Sigmoid colon (tissue), 4 donors: ENCODE measurements around the gene OXGR1.

Experiments
- EP300 ChIP-seq, 4 donors: sonication (generic); formaldehyde crosslinking; IDR thresholded peaks; one replicate each; pipeline ENCODE4 v1.6.1; 2017; ENCODE audit warnings: antibody characterized with exemption in 4 of 4
- POLR2A ChIP-seq, 2 donors: fragments of 450-650 bp; IDR thresholded peaks; one replicate each; pipeline ENCODE4 v1.6.1; 2016; ENCODE audit warnings: antibody characterized with exemption in 2 of 2, mild to moderate bottlenecking in 2 of 2, moderate library complexity in 2 of 2
- POLR2AphosphoS5 ChIP-seq, 4 donors: sonication (generic); formaldehyde crosslinking; IDR thresholded peaks; one replicate each; pipeline ENCODE4 v1.6.1; 2017; ENCODE audit warnings: antibody characterized with exemption in 4 of 4
- TF ChIP-seq, protein P1 (sequence below), 4 experiments: fragments of 450-650 bp in 3 of 4; fragments of 200-600 bp in 1 of 4; IDR thresholded peaks; one replicate each; pipeline ENCODE4 v1.5.1; 2016 to 2019; ENCODE audit warnings: antibody characterized with exemption in 4 of 4, mild to moderate bottlenecking in 3 of 4, moderate library complexity in 2 of 4

DNA sequence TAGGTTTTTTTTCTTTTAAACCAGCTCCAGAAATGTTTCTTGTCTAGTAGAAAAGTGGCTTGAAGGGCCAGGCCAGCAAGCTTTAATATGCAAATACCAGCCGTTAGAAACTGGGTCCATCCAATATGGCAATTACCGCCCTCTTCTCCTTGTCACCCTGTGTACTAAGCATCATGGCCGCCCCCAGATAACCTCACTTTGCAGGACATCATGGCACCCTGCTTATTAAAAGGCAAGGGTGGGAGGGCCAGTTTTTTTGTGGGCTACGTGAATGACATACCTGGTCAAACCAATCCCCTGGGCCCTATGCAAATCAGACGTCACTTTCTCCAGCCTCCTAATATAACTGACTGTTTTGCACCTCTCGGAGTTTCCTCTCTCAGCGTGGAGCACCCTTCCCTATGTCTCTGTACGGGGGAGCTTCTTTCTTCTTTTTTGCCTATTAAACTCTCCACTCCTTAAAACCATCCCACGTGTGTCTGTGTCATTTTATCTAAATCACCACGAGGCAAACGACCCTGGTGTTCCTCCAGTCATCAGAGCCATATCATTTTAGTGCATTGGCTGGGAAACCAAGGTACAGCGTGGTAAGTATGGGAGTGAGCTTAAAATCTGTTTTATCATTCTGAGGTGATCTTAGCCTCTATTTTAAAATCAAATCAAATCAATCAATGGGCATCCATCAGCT is 27.7 kb downstream of the OXGR1 start:
- no peak for TF ChIP-seq EP300 (IDR thresholded peaks at IDR 0.05)
- TF ChIP-seq, protein P1, sequence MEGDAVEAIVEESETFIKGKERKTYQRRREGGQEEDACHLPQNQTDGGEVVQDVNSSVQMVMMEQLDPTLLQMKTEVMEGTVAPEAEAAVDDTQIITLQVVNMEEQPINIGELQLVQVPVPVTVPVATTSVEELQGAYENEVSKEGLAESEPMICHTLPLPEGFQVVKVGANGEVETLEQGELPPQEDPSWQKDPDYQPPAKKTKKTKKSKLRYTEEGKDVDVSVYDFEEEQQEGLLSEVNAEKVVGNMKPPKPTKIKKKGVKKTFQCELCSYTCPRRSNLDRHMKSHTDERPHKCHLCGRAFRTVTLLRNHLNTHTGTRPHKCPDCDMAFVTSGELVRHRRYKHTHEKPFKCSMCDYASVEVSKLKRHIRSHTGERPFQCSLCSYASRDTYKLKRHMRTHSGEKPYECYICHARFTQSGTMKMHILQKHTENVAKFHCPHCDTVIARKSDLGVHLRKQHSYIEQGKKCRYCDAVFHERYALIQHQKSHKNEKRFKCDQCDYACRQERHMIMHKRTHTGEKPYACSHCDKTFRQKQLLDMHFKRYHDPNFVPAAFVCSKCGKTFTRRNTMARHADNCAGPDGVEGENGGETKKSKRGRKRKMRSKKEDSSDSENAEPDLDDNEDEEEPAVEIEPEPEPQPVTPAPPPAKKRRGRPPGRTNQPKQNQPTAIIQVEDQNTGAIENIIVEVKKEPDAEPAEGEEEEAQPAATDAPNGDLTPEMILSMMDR (IDR thresholded peaks at IDR 0.05): no peak
- no peak for TF ChIP-seq POLR2A (IDR thresholded peaks at IDR 0.05)
- no peak for TF ChIP-seq POLR2AphosphoS5 (IDR thresholded peaks at IDR 0.05)
